Measurements from ENCODE around the gene TPM1. TPM values are rescaled to one million over a fixed set of nuclear protein-coding genes. Genes with fewer than 3 reads are reported as not detected.

The TPM1 gene
- total RNA-seq, 1 experiment from 2014 or later: 22.5 TPM

- no peaks in the 10 kb centered on the region for H3K9me3 ChIP-seq (ENCODE audit: control insufficient read depth in 1 of 2, insufficient read depth in 1 of 2, low read depth in 1 of 2, low read length in 2 of 2)
- H2AFZ ChIP-seq (ENCODE audit: low read depth, low read length, poor library complexity, severe bottlenecking): no peak overlapping the region
- no peaks in the 10 kb centered on the region for H3K4me1 ChIP-seq (ENCODE audit: control insufficient read depth in 1 of 2, insufficient read depth in 2 of 2, low read length in 2 of 2)
- no peak overlapping the region for H3K9ac ChIP-seq (ENCODE audit: low read length)
- H3K27me3 ChIP-seq (ENCODE audit: insufficient read depth, low read length): no peaks in the 10 kb centered on the region
- TF ChIP-seq ELF1 (IDR thresholded peaks at IDR 0.05; ENCODE audit: borderline replicate concordance, low read depth) (no peak), ZFX (IDR thresholded peaks at IDR 0.05) (no peak), EGR1 (IDR thresholded peaks at IDR 0.05; ENCODE audit: low read depth) (no peak), ZNF274 (IDR thresholded peaks at IDR 0.05; ENCODE audit: low read depth, low read length) (no peak)
- TF ChIP-seq, protein P1, sequence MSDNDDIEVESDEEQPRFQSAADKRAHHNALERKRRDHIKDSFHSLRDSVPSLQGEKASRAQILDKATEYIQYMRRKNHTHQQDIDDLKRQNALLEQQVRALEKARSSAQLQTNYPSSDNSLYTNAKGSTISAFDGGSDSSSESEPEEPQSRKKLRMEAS (IDR thresholded peaks at IDR 0.05): no peak
- TF ChIP-seq, protein P2, sequence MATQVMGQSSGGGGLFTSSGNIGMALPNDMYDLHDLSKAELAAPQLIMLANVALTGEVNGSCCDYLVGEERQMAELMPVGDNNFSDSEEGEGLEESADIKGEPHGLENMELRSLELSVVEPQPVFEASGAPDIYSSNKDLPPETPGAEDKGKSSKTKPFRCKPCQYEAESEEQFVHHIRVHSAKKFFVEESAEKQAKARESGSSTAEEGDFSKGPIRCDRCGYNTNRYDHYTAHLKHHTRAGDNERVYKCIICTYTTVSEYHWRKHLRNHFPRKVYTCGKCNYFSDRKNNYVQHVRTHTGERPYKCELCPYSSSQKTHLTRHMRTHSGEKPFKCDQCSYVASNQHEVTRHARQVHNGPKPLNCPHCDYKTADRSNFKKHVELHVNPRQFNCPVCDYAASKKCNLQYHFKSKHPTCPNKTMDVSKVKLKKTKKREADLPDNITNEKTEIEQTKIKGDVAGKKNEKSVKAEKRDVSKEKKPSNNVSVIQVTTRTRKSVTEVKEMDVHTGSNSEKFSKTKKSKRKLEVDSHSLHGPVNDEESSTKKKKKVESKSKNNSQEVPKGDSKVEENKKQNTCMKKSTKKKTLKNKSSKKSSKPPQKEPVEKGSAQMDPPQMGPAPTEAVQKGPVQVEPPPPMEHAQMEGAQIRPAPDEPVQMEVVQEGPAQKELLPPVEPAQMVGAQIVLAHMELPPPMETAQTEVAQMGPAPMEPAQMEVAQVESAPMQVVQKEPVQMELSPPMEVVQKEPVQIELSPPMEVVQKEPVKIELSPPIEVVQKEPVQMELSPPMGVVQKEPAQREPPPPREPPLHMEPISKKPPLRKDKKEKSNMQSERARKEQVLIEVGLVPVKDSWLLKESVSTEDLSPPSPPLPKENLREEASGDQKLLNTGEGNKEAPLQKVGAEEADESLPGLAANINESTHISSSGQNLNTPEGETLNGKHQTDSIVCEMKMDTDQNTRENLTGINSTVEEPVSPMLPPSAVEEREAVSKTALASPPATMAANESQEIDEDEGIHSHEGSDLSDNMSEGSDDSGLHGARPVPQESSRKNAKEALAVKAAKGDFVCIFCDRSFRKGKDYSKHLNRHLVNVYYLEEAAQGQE (IDR thresholded peaks at IDR 0.05; ENCODE audit: low read depth): no peak
- ChIA-PET POLR2A (interaction anchor here (1.6 kb wide), 1 partner anchor 10 kb away, joined by 3 read pairs; no protein-coding TSS in a partner anchor), CTCF (interaction anchor here (5.4 kb wide), 1 partner anchor 18 kb away, joined by 22 read pairs; no protein-coding TSS in a partner anchor), RAD21 (ENCODE audit: low non-redundant PET in 1 of 2, low total read pairs in 2 of 2, uncharacterized antibody in 2 of 2, unreplicated experiment in 2 of 2) (no interaction called here)
- H3K27ac ChIP-seq (ENCODE audit: low read depth, low read length): no peak overlapping the region
- H3K79me2 ChIP-seq (ENCODE audit: insufficient read depth, low read length): no peaks in the 10 kb centered on the region
- H4K20me1 ChIP-seq (ENCODE audit: insufficient read depth): no peaks in the 10 kb centered on the region
- DNase-seq (ENCODE audit: low read depth, low spot score): no peak
- H3K4me3 ChIP-seq (replicated peaks in 1 of 2; ENCODE audit: low read depth in 1 of 2, low read length in 2 of 2): no peak overlapping the region
- intact Hi-C loops (cut with micrococcal nuclease): no loop called here
- no TSS peak for BruUV-seq (replicated peaks)
- H3K4me2 ChIP-seq (ENCODE audit: low read length): no peak overlapping the region
- H3K36me3 ChIP-seq (ENCODE audit: control insufficient read depth in 1 of 2, insufficient read depth in 2 of 2, low read length in 2 of 2): no peaks in the 10 kb centered on the region
- ATAC-seq: no peak
- no peaks in the 10 kb centered on the region for H3K9me2 ChIP-seq (ENCODE audit: insufficient read depth)
Measured at GRCh38 chr15:63030101-63030551, 12.4 kb upstream of the TPM1 start.

- H2AFZ ChIP-seq (ENCODE audit: low read depth, low read length, poor library complexity, severe bottlenecking): no peak overlapping the region
- no peaks in the 10 kb centered on the region for H3K9me3 ChIP-seq (ENCODE audit: control insufficient read depth in 1 of 2, insufficient read depth in 1 of 2, low read depth in 1 of 2, low read length in 2 of 2)
- intact Hi-C loops (cut with micrococcal nuclease): no loop called here
- H3K27ac ChIP-seq (ENCODE audit: low read depth, low read length): no peak overlapping the region
- POLR2A ChIA-PET: no interaction called here
- ATAC-seq (no peak), DNase-seq (ENCODE audit: low read depth, low spot score) (no peak)
- CTCF ChIA-PET: no interaction called here
- no TSS peak for BruUV-seq (replicated peaks)
- H3K9me2 ChIP-seq (ENCODE audit: insufficient read depth): no peaks in the 10 kb centered on the region
- H4K20me1 ChIP-seq (ENCODE audit: insufficient read depth): no peaks in the 10 kb centered on the region
- RAD21 ChIA-PET (ENCODE audit: low non-redundant PET in 1 of 2, low total read pairs in 2 of 2, uncharacterized antibody in 2 of 2, unreplicated experiment in 2 of 2): no interaction called here
- H3K79me2 ChIP-seq (ENCODE audit: insufficient read depth, low read length): no peaks in the 10 kb centered on the region
- H3K9ac ChIP-seq (ENCODE audit: low read length): no peak overlapping the region
- H3K27me3 ChIP-seq (ENCODE audit: insufficient read depth, low read length): no peaks in the 10 kb centered on the region
- no peaks in the 10 kb centered on the region for H3K4me1 ChIP-seq (ENCODE audit: control insufficient read depth in 1 of 2, insufficient read depth in 2 of 2, low read length in 2 of 2)
- no peak overlapping the region for H3K4me3 ChIP-seq (replicated peaks in 1 of 2; ENCODE audit: low read depth in 1 of 2, low read length in 2 of 2)
- H3K36me3 ChIP-seq (ENCODE audit: control insufficient read depth in 1 of 2, insufficient read depth in 2 of 2, low read length in 2 of 2): no peaks in the 10 kb centered on the region
- H3K4me2 ChIP-seq (ENCODE audit: low read length): no peak overlapping the region
- TF ChIP-seq CEBPB (IDR thresholded peaks at IDR 0.05; ENCODE audit: low read depth) (no peak), POLR2AphosphoS5 (IDR thresholded peaks at IDR 0.05; ENCODE audit: low read depth, low read length) (no peak), CTCF (IDR thresholded peaks at IDR 0.05 in 2 of 3, conservative IDR thresholded peaks at IDR 0.05 in 1 of 3; ENCODE audit: borderline replicate concordance in 1 of 3, insufficient read depth in 1 of 3, low read depth in 2 of 3, low read length in 2 of 3) (no peak), YY1 (IDR thresholded peaks at IDR 0.05; ENCODE audit: extremely low read depth, insufficient replicate concordance, low read depth, low read length) (no peak), EZH2 (IDR thresholded peaks at IDR 0.05) (no peak), ELF1 (IDR thresholded peaks at IDR 0.05; ENCODE audit: borderline replicate concordance, low read depth) (no peak), SRF (IDR thresholded peaks at IDR 0.05; ENCODE audit: low read depth) (no peak), SIN3A (IDR thresholded peaks at IDR 0.05; ENCODE audit: low read depth) (no peak), POLR2A (IDR thresholded peaks at IDR 0.05; ENCODE audit: borderline replicate concordance, extremely low read depth, insufficient read depth, insufficient read length) (no peak), SP1 (IDR thresholded peaks at IDR 0.05; ENCODE audit: low read depth) (no peak), EZH2phosphoT487 (IDR thresholded peaks at IDR 0.05; ENCODE audit: borderline replicate concordance) (no peak)
Measured at GRCh38 chr15:63034578-63034977, 8.0 kb upstream of the TPM1 start.

Data from HCT116 (cell line).